SK-N-SH (cell line): ENCODE data around the gene VANGL1.
A peak's percentile ranks its signal among the peaks of the same experiment; 100 is the strongest.

Experiments
- CTCF ChIP-seq: fragments of 200-600 bp; sonication (generic); IDR thresholded peaks from 2 replicates; pipeline ENCODE4 v1.6.1; 2017; ENCODE audit warnings: antibody characterized with exemption, mild to moderate bottlenecking, moderate library complexity
- FOSL2 ChIP-seq: IDR thresholded peaks from 2 replicates; pipeline ENCODE4 v1.4.0; 2012; ENCODE audit warnings: low read depth, mild to moderate bottlenecking, moderate library complexity, borderline replicate concordance
- GABPA ChIP-seq: IDR thresholded peaks from 2 replicates; pipeline ENCODE4 v1.4.0; 2012; ENCODE audit warnings: low read depth, mild to moderate bottlenecking
- JUND ChIP-seq: IDR thresholded peaks from 2 replicates; pipeline ENCODE4 v1.4.0; 2012
- MAX ChIP-seq: IDR thresholded peaks from 2 replicates; pipeline ENCODE4 v1.4.0; 2012; ENCODE audit warnings: low read depth
- NFIC ChIP-seq: IDR thresholded peaks from 2 replicates; pipeline ENCODE4 v1.4.0; 2012; ENCODE audit warnings: borderline replicate concordance
- PBX3 ChIP-seq: IDR thresholded peaks from 2 replicates; pipeline ENCODE4; 2012
- POLR2AphosphoS5 ChIP-seq: IDR thresholded peaks from 2 replicates; pipeline ENCODE4 v1.6.1; 2012; ENCODE audit warnings: low read depth, low read length
- RAD21 ChIP-seq: IDR thresholded peaks from 2 replicates; pipeline ENCODE4 v1.6.1; 2012; ENCODE audit warnings: mild to moderate bottlenecking, low read length
- REST ChIP-seq: IDR thresholded peaks from 2 replicates; pipeline ENCODE4 v1.6.1; 2012; ENCODE audit warnings: mild to moderate bottlenecking, low read depth, low read length, moderate library complexity
- SIN3A ChIP-seq: IDR thresholded peaks from 2 replicates; pipeline ENCODE4 v1.6.1; 2012; ENCODE audit warnings: low read depth, mild to moderate bottlenecking, low read length, moderate library complexity, borderline replicate concordance
- USF1 ChIP-seq: IDR thresholded peaks from 2 replicates; pipeline ENCODE4 v1.4.0; 2012; ENCODE audit warnings: low read depth, borderline replicate concordance

- TF ChIP-seq CTCF (0 out of 2 replicates have a peak, but pooled peaks have one; percentile 9), FOSL2 (no peak), USF1 (no peak), SIN3A (no peak), PBX3 (no peak), NFIC (no peak), JUND (no peak), RAD21 (no peak), MAX (no peak), GABPA (no peak), POLR2AphosphoS5 (no peak), REST (no peak)
Observed at GRCh38 chr1:115592264-115592663, 49.5 kb upstream of the VANGL1 start.
